ENCODE data around the gene PTDSS2. TPM values are rescaled to one million over a fixed set of nuclear protein-coding genes. Genes with fewer than 3 reads are reported as not detected.

PTDSS2 gene
- total RNA-seq, 2 donors from 2014 or later: 55.2 to 56.1 TPM

- Histone ChIP-seq H3K4me1 (ENCODE audit: control insufficient read depth, insufficient read depth, low read length) (no peaks in the 10 kb centered on the region), H3K36me3 (ENCODE audit: control insufficient read depth, insufficient read depth, low read length) (peaks cover 8% of the 10 kb centered on the region), H3K9ac (ENCODE audit: extremely low read depth, low read length, poor library complexity, severe bottlenecking) (no peak overlapping the region), H3K27ac (ENCODE audit: low read depth, low read length) (peak overlapping the region; percentile 24), H3K9me3 (ENCODE audit: control insufficient read depth, low read length) (no peaks in the 10 kb centered on the region), H3K4me3 (ENCODE audit: low read length) (no peak overlapping the region), H3K27me3 (ENCODE audit: control insufficient read depth, insufficient read depth, low read length, poor library complexity, severe bottlenecking) (no peaks in the 10 kb centered on the region)
- TF ChIP-seq, protein P1, sequence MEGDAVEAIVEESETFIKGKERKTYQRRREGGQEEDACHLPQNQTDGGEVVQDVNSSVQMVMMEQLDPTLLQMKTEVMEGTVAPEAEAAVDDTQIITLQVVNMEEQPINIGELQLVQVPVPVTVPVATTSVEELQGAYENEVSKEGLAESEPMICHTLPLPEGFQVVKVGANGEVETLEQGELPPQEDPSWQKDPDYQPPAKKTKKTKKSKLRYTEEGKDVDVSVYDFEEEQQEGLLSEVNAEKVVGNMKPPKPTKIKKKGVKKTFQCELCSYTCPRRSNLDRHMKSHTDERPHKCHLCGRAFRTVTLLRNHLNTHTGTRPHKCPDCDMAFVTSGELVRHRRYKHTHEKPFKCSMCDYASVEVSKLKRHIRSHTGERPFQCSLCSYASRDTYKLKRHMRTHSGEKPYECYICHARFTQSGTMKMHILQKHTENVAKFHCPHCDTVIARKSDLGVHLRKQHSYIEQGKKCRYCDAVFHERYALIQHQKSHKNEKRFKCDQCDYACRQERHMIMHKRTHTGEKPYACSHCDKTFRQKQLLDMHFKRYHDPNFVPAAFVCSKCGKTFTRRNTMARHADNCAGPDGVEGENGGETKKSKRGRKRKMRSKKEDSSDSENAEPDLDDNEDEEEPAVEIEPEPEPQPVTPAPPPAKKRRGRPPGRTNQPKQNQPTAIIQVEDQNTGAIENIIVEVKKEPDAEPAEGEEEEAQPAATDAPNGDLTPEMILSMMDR (conservative IDR thresholded peaks at IDR 0.05): no peak
- 95 to 96% methylated on average over 14 to 28 of the region's 28 CpGs for WGBS, 2 experiments (ENCODE audit: insufficient coverage in 1 of 2, insufficient read length in 1 of 2)
- Mint-ChIP-seq H3K9me3 (no peaks in the 10 kb centered on the region), H3K27me3 (ENCODE audit: insufficient read depth) (peaks cover 2% of the 10 kb centered on the region), H3K4me1 (no peaks in the 10 kb centered on the region), H3K4me3 (no peak overlapping the region), H3K27ac (no peak overlapping the region), H3K36me3 (ENCODE audit: low read depth) (peaks cover 10% of the 10 kb centered on the region)
- peak; percentile 35 for DNase-seq
Observed at GRCh38 chr11:530960-531831, 81.1 kb downstream of the PTDSS2 start.

DNA sequence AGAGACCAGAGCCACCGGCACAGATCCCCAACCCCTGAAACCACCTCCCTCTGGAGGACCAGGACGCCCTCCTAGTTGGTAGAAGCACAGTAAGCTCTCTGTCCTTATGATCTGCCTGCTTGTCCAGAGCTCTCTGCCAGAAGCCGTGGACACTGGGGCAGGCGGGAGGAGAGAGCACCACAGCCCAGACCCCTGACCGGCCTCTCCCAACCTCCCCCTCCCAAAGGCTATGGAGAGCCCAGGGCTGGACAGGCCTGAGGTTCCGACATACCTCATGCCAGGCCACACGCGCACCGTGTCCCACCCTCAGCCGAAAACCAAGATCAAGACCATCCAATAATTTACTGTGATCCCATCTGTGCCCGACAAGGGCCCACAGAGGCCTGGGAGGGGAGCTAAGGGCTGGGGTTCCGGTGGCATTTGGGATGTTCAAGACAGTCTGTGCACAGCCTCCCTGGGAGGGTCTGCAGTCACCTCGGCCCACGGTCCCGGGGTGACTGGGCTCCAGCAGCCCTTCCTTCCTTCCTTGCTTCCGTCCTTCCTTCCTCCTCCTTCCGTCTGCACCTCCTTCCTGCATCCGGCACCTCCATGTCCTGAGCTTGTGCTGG is 81.9 kb downstream of the PTDSS2 start:
- TF ChIP-seq, protein P1 (conservative IDR thresholded peaks at IDR 0.05): no peak
- H3K4me1 ChIP-seq (ENCODE audit: control insufficient read depth, insufficient read depth, low read length): no peaks in the 10 kb centered on the region
- peaks cover 10% of the 10 kb centered on the region for H3K36me3 Mint-ChIP-seq (ENCODE audit: low read depth)
- peaks cover 6% of the 10 kb centered on the region for H3K27me3 Mint-ChIP-seq (ENCODE audit: insufficient read depth)
- H3K9me3 ChIP-seq (ENCODE audit: control insufficient read depth, low read length): no peaks in the 10 kb centered on the region
- H3K4me1 Mint-ChIP-seq: no peaks in the 10 kb centered on the region
- H3K9me3 Mint-ChIP-seq: no peaks in the 10 kb centered on the region
- 95 to 96% methylated on average over 9 to 18 of the region's 18 CpGs for WGBS, 2 experiments (ENCODE audit: insufficient coverage in 1 of 2, insufficient read length in 1 of 2)
- H3K27ac ChIP-seq (ENCODE audit: low read depth, low read length): no peak overlapping the region
- H3K4me3 ChIP-seq (ENCODE audit: low read length): no peak overlapping the region
- H3K36me3 ChIP-seq (ENCODE audit: control insufficient read depth, insufficient read depth, low read length): peaks cover 8% of the 10 kb centered on the region
- H3K27me3 ChIP-seq (ENCODE audit: control insufficient read depth, insufficient read depth, low read length, poor library complexity, severe bottlenecking): no peaks in the 10 kb centered on the region
- H3K9ac ChIP-seq (ENCODE audit: extremely low read depth, low read length, poor library complexity, severe bottlenecking): no peak overlapping the region
- DNase-seq: peak; percentile 37
- H3K27ac Mint-ChIP-seq: no peak overlapping the region
- H3K4me3 Mint-ChIP-seq: no peak overlapping the region

DNA sequence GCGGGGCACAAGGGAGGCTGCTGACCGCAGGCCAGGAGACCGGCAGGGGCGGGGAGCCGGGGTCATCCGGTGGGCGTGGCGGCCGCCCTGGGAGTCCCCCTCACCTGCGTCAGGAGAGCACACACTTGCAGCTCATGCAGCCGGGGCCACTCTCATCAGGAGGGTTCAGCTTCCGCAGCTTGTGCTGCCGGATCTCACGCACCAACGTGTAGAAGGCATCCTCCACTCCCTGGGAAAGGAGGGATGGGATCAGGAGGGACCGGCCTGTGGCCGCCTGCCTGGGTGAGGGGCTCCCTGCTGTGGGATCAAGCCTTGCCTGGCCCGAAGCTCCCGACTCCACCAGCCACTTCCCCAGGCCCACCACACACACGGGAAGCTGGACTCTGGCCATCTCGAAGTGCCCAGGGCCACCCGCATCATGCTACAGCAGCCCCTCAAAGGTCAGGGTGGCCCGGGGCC is 82.5 kb downstream of the PTDSS2 start:
- TF ChIP-seq, protein P1 (conservative IDR thresholded peaks at IDR 0.05): no peak

More for the DNA sequence above, 82.5 kb downstream of the PTDSS2 start:
- peaks cover 8% of the 10 kb centered on the region for H3K36me3 ChIP-seq (ENCODE audit: control insufficient read depth, insufficient read depth, low read length)
- no peaks in the 10 kb centered on the region for H3K27me3 ChIP-seq (ENCODE audit: control insufficient read depth, insufficient read depth, low read length, poor library complexity, severe bottlenecking)
- no peak overlapping the region for H3K27ac ChIP-seq (ENCODE audit: low read depth, low read length)
- Mint-ChIP-seq H3K4me3 (no peak overlapping the region), H3K27ac (no peak overlapping the region), H3K36me3 (ENCODE audit: low read depth) (peaks cover 10% of the 10 kb centered on the region), H3K9me3 (no peaks in the 10 kb centered on the region), H3K4me1 (no peaks in the 10 kb centered on the region), H3K27me3 (ENCODE audit: insufficient read depth) (peaks cover 6% of the 10 kb centered on the region)
- WGBS, 2 experiments (ENCODE audit: insufficient coverage in 1 of 2, insufficient read length in 1 of 2): 90 to 95% methylated on average over 12 to 23 of the region's 23 CpGs
- H3K9me3 ChIP-seq (ENCODE audit: control insufficient read depth, low read length): no peaks in the 10 kb centered on the region
- H3K4me3 ChIP-seq (ENCODE audit: low read length): no peak overlapping the region
- no peak for DNase-seq
- H3K9ac ChIP-seq (ENCODE audit: extremely low read depth, low read length, poor library complexity, severe bottlenecking): no peak overlapping the region
- H3K4me1 ChIP-seq (ENCODE audit: control insufficient read depth, insufficient read depth, low read length): no peaks in the 10 kb centered on the region

Measured in endodermal cell (in vitro differentiated cells).